ENCODE measurements around the gene EIF4G3.

The EIF4G3 gene

GRCh38 chr1:20996554-20996953 is 180.1 kb downstream of the EIF4G3 start:
- DNase-seq (ENCODE audit: low read depth, low spot score), result no peak

DNA sequence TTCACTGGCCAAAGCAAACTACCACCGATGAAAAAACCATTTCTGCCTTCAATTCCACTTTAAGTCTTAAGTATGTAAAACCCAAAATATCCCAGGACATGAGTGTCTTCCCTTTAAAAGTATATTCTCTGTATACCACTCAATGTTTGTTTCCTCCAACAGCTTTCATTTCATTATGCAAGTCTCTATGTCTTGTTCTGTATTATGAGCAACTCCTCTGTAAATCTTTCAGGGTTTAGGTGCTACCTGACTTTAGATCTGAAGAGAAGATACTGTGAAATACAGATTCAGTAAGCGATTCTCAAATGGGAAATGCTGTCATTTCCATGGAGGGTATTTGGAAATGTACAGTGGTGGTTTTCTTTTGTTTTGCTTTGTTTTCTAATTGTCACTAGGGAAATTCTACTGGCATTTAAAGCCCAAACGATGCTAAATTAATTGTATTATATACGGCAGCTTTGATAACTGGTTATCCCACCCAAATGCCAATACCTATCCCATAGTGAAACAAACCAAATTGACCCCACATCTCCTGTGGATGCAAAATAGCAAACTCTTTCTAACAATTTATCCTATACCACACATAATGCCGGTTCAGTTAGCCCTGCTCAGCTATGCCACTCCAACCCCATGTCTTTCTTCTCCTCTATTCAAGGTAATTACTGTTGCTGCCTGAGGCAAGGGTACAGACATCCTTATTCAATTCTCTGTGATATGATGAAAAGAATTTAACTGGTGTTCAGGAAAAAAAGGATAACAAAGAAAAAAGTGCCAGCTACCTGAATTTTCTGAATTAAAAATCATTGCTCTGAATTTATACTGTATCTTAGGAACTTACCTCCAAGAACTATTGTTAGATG is 182.8 kb downstream of the EIF4G3 start:
- DNase-seq (ENCODE audit: low read depth, low spot score), result no peak

DNA sequence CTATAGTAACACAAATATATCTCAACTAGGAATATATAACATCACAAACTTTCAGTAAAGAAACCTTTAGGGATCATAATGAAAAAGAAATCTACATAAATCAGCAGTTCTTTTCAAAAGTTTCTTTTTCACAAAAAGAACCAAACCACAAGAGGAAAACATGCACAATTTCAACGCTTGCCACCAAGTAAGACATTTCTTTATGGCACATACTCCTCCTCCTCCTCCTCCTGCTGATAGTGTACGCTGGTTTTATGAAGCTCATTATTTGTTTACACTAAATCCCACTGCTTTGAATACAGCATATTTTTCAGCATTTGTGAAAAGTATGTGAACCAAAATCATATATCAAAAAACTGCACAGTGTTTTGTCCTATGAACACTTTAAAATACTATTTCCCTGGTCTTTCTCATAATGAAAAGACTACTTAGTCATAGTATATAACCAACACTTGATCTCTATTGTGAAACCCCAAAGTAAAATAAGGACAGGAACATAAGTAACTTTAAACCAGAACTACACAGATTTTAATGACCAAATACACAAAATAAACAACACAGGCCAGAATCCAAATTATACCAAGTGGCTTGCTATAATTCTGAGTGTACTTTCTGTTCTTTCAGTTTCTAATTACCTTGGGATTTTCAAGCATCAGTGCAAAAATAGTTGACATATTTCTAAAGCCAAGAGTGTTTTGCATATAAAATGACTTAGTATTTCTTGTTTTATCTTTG is 184.2 kb downstream of the EIF4G3 start:
- no peak for DNase-seq (ENCODE audit: low read depth, low spot score)

GRCh38 chr1:20988943-20989342 is 187.8 kb downstream of the EIF4G3 start:
- no peak for DNase-seq (ENCODE audit: low read depth, low spot score)

DNA sequence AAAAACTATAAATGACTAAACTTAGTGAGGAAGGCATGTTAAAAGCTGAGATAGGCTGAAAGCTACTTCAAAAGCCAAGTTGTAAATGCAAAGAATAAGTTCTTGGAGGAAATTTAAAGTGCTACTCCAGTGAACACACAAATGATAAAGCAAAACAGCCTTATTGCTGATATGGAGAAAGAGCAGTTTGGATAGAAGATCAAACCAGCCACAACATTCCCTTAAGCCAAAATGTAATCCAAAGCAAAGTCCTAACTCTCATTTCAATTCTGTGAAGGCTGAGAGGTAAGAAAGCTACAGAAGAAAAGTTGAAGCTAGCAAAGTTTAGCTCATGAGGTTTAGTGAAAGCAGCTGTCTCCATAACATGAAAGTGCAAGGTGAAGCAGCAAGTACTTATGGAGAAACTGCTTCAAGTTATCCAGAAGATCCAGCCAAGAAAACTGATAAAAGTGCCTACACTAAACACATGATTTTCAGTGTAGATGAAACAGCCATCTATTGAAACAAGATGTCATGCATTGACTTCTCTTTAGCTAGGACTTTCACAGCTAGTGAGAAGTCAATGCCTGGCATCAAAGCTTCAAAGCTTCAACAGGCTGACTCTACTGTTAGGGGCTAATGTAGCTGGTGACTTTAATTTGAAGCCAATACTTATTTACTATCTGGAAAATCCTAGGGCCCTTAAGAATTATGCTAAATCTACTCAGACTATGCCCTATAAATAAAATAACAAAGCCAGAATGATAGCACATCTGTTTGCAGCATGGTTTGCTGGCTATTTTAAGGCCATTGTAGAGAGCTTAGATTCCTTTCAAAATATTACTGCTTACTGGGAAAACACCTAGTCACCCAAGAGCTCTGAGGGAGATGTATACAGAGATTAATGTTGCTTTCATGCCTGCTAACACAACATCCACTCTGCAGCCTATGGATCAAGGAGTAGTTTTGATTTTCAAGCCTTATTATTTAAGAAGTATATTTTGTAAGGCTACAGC is 188.6 kb downstream of the EIF4G3 start:
- DNase-seq (ENCODE audit: low read depth, low spot score), result no peak

- DNase-seq (ENCODE audit: low read depth, low spot score), result no peak
Measured at GRCh38 chr1:20983297-20983889, 193.3 kb downstream of the EIF4G3 start.

- no peak for DNase-seq (ENCODE audit: low read depth, low spot score)
Measured at GRCh38 chr1:20982316-20982715, 194.4 kb downstream of the EIF4G3 start.

- DNase-seq (ENCODE audit: low read depth, low spot score), result no peak
Measured at GRCh38 chr1:20981915-20982314, 194.8 kb downstream of the EIF4G3 start.

- DNase-seq (ENCODE audit: low read depth, low spot score), result no peak
Measured at GRCh38 chr1:20980051-20980450, 196.6 kb downstream of the EIF4G3 start.

- DNase-seq (ENCODE audit: low read depth, low spot score), result no peak
Measured at GRCh38 chr1:20978413-20978812, 198.3 kb downstream of the EIF4G3 start.

DNA sequence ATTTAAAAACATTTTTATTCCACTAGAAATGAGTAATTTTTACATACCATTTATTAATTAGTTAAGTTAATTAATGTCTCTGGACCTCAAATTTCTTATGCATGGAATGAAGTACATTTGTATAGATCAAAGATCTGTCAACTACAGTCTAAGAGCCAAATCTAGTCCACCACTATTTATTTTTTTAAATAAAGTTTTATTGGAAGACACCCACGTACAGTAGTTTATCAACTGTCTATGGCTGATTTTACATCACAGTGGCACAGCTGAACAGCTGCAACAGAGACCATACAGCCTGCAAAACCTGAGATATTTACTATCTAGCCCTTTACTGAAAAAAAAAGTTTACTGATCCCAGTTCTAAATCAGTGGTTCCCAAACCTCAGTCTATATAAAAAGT is 201.0 kb downstream of the EIF4G3 start:
- no peak for DNase-seq (ENCODE audit: low read depth, low spot score)

DNA sequence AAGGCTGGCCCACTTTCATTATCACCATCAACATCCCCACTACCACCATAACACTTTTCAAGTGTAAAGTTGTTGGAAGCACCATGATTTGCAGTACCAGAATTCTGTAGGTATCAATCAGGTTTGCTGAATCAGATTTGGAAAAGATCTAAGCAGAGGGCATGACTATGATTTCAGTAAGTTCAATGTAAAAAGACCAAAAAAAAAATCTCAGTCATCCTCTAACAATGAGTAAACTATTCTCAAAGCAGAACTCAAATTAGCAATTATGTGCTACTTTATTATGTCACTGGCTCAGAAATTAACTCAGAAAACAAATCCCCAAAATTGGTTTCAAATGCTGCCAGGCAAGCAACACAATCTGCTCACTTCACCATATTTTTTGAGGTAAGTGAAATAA is 201.7 kb downstream of the EIF4G3 start:
- DNase-seq (ENCODE audit: low read depth, low spot score), result no peak

- no peak for DNase-seq (ENCODE audit: low read depth, low spot score)
Measured at GRCh38 chr1:20974069-20974468, 202.6 kb downstream of the EIF4G3 start.

DNA sequence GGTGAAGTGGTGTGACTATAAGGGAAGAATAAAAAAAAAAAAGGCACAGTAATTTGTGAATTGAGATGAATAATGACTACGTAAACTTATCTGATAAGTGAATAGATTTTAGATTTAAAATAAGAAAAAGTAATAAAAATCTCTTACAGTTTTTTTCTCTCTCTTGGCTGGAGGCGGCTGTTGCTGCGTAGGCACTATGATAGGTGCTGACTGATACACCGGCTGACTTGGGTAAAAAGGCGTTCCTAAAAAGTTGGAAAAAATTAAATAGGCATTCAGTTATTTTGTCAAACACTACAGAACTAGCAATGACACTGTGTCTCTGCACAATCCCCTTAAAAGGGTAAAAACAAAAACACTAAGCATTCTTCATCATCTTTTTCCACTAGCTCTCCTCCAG is 203.8 kb downstream of the EIF4G3 start:
- DNase-seq (ENCODE audit: low read depth, low spot score), result no peak

GRCh38 chr1:20964540-20965484 is 211.9 kb downstream of the EIF4G3 start:
- no peak for DNase-seq (ENCODE audit: low read depth, low spot score)

- peak; percentile 15 for DNase-seq (ENCODE audit: low read depth, low spot score)
Measured at GRCh38 chr1:20962576-20963258, 214.0 kb downstream of the EIF4G3 start.

DNA sequence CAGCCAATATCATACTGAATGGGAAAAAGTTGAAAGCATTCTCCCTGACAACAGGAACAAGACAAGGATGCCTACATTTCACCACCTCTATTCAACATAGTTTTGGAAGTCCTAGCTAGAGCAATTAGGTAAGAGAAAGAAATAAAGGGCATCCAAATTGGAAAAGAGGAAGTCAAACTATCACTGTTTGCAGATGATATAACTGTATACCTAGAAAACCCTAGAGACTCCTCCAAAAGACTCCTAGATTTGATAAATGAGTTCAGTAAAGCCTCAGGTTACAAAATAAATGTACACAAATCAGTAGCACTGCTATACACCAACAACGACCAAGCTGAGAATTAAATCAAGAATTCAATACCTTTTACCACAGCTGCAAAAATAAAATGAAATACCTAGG is 218.3 kb downstream of the EIF4G3 start:
- DNase-seq (ENCODE audit: low read depth, low spot score), result no peak

GRCh38 chr1:20956272-20956671 is 220.4 kb downstream of the EIF4G3 start:
- DNase-seq (ENCODE audit: low read depth, low spot score), result no peak

DNA sequence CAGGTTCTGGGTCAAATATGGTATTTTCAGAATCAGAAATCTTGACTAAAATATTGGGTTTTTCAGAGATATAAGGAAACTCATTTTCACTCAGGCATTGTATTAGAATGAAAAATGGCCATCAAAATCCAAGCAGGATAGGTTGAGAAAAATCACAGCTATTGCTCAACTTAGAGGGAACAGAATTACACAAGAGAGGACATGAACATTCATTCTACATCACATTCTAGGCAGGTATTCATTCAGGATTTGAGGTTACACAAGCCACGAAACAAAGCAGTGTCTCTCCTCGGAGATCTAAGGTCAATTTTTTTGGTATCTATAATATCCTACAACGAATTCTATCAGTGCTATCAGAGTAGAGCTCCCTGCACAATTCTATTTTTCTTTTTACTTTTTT is 226.0 kb downstream of the EIF4G3 start:
- DNase-seq (ENCODE audit: low read depth, low spot score), result no peak

All from smooth muscle cell of the brain vasculature (primary cell).